ENCODE data around the gene SMTNL2. TPM values are rescaled to one million over a fixed set of nuclear protein-coding genes. Genes with fewer than 3 reads are reported as not detected.

The SMTNL2 gene
- total RNA-seq, 2 donors from 2014 or later: 0.51 to 0.79 TPM

DNA sequence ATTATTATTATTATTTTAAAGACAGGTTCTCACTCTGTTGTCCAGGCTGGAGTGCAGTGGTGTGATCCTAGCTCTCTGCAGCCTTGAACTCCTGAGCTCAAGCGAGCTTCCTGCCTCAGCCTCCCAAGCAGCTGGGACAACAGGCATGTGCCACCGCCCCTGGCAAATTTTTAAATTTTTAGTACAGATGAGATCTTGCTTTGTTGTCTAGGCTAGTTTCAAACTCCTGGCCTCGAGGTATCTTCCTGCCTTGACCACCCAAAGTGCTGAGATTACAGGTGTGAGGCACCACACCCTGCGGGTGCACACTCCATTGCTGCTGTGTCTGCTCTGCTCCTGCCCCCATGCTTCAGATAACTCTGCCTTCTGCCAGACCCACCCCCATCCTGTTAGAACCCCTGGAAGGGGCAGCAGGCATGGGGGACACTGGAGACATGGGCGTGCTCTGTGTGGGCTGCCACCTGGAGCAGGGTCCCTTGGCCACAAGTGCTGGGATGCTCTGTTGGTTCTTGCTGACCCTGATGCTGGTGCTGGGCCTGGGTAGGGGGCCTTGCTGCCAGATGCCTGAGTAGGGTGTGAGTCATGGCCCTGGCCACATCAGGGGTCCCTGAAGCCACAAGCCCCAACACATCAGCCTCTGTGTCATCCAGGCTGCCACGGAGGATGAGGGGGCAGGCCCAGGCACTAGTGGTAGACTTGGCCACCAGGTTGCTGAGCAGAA lies 26.5 kb upstream of the SMTNL2 start:
- Histone ChIP-seq H3K36me3 (ENCODE audit: control insufficient read depth, insufficient read depth, low read length) (peaks cover 11% of the 10 kb centered on the region), H3K9me3 (ENCODE audit: control insufficient read depth, low read length) (no peaks in the 10 kb centered on the region), H3K27ac (ENCODE audit: low read depth, low read length) (no peak overlapping the region), H3K27me3 (ENCODE audit: control insufficient read depth, insufficient read depth, low read length, poor library complexity, severe bottlenecking) (no peaks in the 10 kb centered on the region), H3K9ac (ENCODE audit: extremely low read depth, low read length, poor library complexity, severe bottlenecking) (no peak overlapping the region), H3K4me1 (ENCODE audit: control insufficient read depth, insufficient read depth, low read length) (no peaks in the 10 kb centered on the region), H3K4me3 (ENCODE audit: low read length) (no peak overlapping the region)
- Mint-ChIP-seq H3K27ac (no peak overlapping the region), H3K4me3 (no peak overlapping the region), H3K4me1 (peaks cover 18% of the 10 kb centered on the region), H3K36me3 (ENCODE audit: low read depth) (peaks cover 7% of the 10 kb centered on the region), H3K9me3 (no peaks in the 10 kb centered on the region), H3K27me3 (ENCODE audit: insufficient read depth) (peaks cover 2% of the 10 kb centered on the region)
- 80 to 92% methylated on average over 4 to 6 of the region's 6 CpGs for WGBS, 2 experiments (ENCODE audit: insufficient coverage in 1 of 2, insufficient read length in 1 of 2)
- TF ChIP-seq CTCF (conservative IDR thresholded peaks at IDR 0.05): no peak
- DNase-seq: no peak

DNA sequence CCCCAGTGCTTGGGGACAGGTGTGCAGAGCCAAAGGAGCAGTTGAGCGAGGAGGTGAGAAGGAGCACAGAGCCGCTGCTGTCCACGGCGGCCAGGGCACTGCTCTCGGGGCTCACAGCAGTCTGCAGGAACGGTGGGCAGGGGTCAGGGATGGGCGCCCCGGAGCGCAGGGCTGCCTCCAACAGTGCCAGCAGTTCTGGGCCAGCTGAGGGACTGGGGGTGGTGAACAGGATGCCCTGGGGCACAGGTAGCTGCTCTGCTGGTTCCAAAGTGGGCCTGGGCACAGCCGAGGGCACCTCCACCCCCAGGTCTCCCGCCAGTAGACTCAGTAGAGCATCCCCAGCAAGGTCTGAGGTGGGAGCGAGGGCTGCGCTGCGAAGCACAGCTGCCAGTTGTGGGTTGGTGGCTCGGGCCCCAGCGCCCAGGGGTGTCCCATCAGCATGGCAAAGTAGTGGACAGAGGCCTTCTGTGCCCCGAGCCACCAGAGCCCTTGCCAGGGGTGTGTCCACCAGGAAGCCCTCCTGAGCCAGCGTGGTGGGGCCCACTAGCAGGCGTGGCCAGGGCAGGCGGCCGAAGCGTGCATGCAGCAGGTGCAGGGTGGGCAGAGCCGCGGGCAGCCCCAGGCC lies 25.9 kb upstream of the SMTNL2 start:
- no peaks in the 10 kb centered on the region for H3K4me1 ChIP-seq (ENCODE audit: control insufficient read depth, insufficient read depth, low read length)
- H3K4me3 ChIP-seq (ENCODE audit: low read length): no peak overlapping the region
- no peak for TF ChIP-seq CTCF (conservative IDR thresholded peaks at IDR 0.05)
- peaks cover 18% of the 10 kb centered on the region for H3K4me1 Mint-ChIP-seq
- H3K27ac ChIP-seq (ENCODE audit: low read depth, low read length): no peak overlapping the region
- no peaks in the 10 kb centered on the region for H3K9me3 ChIP-seq (ENCODE audit: control insufficient read depth, low read length)
- H3K4me3 Mint-ChIP-seq: no peak overlapping the region
- WGBS, 2 experiments (ENCODE audit: insufficient coverage in 1 of 2, insufficient read length in 1 of 2): 88 to 89% methylated on average over 10 to 24 of the region's 24 CpGs
- H3K27ac Mint-ChIP-seq: no peak overlapping the region
- peaks cover 5% of the 10 kb centered on the region for H3K36me3 ChIP-seq (ENCODE audit: control insufficient read depth, insufficient read depth, low read length)
- no peak for DNase-seq
- no peaks in the 10 kb centered on the region for H3K27me3 ChIP-seq (ENCODE audit: control insufficient read depth, insufficient read depth, low read length, poor library complexity, severe bottlenecking)
- H3K9ac ChIP-seq (ENCODE audit: extremely low read depth, low read length, poor library complexity, severe bottlenecking): no peak overlapping the region
- H3K27me3 Mint-ChIP-seq (ENCODE audit: insufficient read depth): peaks cover 5% of the 10 kb centered on the region
- H3K9me3 Mint-ChIP-seq: no peaks in the 10 kb centered on the region
- H3K36me3 Mint-ChIP-seq (ENCODE audit: low read depth): peaks cover 7% of the 10 kb centered on the region

GRCh38 chr17:4559139-4559791 lies 25.1 kb upstream of the SMTNL2 start:
- Histone ChIP-seq H3K36me3 (ENCODE audit: control insufficient read depth, insufficient read depth, low read length) (no peaks in the 10 kb centered on the region), H3K27ac (ENCODE audit: low read depth, low read length) (peak overlapping the region; percentile 24), H3K4me3 (ENCODE audit: low read length) (no peak overlapping the region), H3K9ac (ENCODE audit: extremely low read depth, low read length, poor library complexity, severe bottlenecking) (no peak overlapping the region), H3K4me1 (ENCODE audit: control insufficient read depth, insufficient read depth, low read length) (no peaks in the 10 kb centered on the region), H3K9me3 (ENCODE audit: control insufficient read depth, low read length) (no peaks in the 10 kb centered on the region), H3K27me3 (ENCODE audit: control insufficient read depth, insufficient read depth, low read length, poor library complexity, severe bottlenecking) (no peaks in the 10 kb centered on the region)
- H3K27ac Mint-ChIP-seq: no peak overlapping the region
- H3K9me3 Mint-ChIP-seq: no peaks in the 10 kb centered on the region
- 88 to 89% methylated on average over 9 to 17 of the region's 17 CpGs for WGBS, 2 experiments (ENCODE audit: insufficient coverage in 1 of 2, insufficient read length in 1 of 2)
- H3K4me3 Mint-ChIP-seq: no peak overlapping the region
- no peak for TF ChIP-seq CTCF (conservative IDR thresholded peaks at IDR 0.05)
- no peak for DNase-seq
- peaks cover 16% of the 10 kb centered on the region for H3K4me1 Mint-ChIP-seq
- peaks cover 6% of the 10 kb centered on the region for H3K27me3 Mint-ChIP-seq (ENCODE audit: insufficient read depth)
- H3K36me3 Mint-ChIP-seq (ENCODE audit: low read depth): peaks cover under 1% of the 10 kb centered on the region
